Glutamatergic neuron (in vitro differentiated cells): ENCODE measurements around the gene PTTG1. TPM values are rescaled to one million over a fixed set of nuclear protein-coding genes. Genes with fewer than 3 reads are reported as not detected.

Experiments used
- DNase-seq: peaks from one replicate; pipeline ENCODE4 v3.0.0; 2022
- H3K27ac Mint-ChIP-seq: one replicate; pipeline ENCODE4 v1.8.0; 2020; ENCODE audit warnings: mild to moderate bottlenecking, mixed read lengths, inconsistent platforms; ENCODE audit not compliant: unreplicated experiment
- H3K27me3 Mint-ChIP-seq: one replicate; pipeline ENCODE4 v1.8.0; 2020; ENCODE audit warnings: mild to moderate bottlenecking, moderate library complexity, mixed read lengths, inconsistent platforms; ENCODE audit not compliant: unreplicated experiment
- H3K36me3 Mint-ChIP-seq: one replicate; pipeline ENCODE4 v1.8.0; 2020; ENCODE audit warnings: mild to moderate bottlenecking, mixed read lengths, inconsistent platforms; ENCODE audit not compliant: unreplicated experiment
- H3K4me1 Mint-ChIP-seq: one replicate; pipeline ENCODE4 v1.8.0; 2020; ENCODE audit warnings: mild to moderate bottlenecking, low read depth, mixed read lengths, inconsistent platforms; ENCODE audit not compliant: unreplicated experiment
- H3K4me3 Mint-ChIP-seq: one replicate; pipeline ENCODE4 v1.8.0; 2020; ENCODE audit warnings: mild to moderate bottlenecking, mixed read lengths, inconsistent platforms; ENCODE audit not compliant: unreplicated experiment
- H3K9me3 Mint-ChIP-seq: one replicate; pipeline ENCODE4 v1.8.0; 2020; ENCODE audit warnings: mild to moderate bottlenecking, moderate library complexity, mixed read lengths, inconsistent platforms; ENCODE audit not compliant: unreplicated experiment
- CTCF ChIP-seq: fragments of 200-600 bp; sonication (generic); IDR thresholded peaks from one replicate; pipeline ENCODE4 v1.5.0; 2021; ENCODE audit not compliant: partially characterized antibody, unreplicated experiment
- total RNA-seq: library from RNA; stranded (reverse); fragmentation: NEBNext Ultra II Directional; extraction: Animal tissue kit (Norgen Biotek cat#: 25700); gene quantifications from one replicate; pipeline ENCODE4 v1.2.1, GENCODE V29; 2021; ENCODE audit not compliant: unreplicated experiment

The PTTG1 gene
- total RNA-seq, 1 donor from 2014 or later, result 25.3 TPM

GRCh38 chr5:160461378-160461777, 39.7 kb downstream of the PTTG1 start:
- H3K4me3 Mint-ChIP-seq, result no peak overlapping the region
- no peak for DNase-seq
- H3K36me3 Mint-ChIP-seq, result no peaks in the 10 kb centered on the region
- H3K27me3 Mint-ChIP-seq, result no peaks in the 10 kb centered on the region
- H3K27ac Mint-ChIP-seq, result no peak overlapping the region
- no peaks in the 10 kb centered on the region for H3K4me1 Mint-ChIP-seq
- H3K9me3 Mint-ChIP-seq, result peaks cover 1% of the 10 kb centered on the region
- no peak for TF ChIP-seq CTCF

GRCh38 chr5:160462167-160462566, 40.5 kb downstream of the PTTG1 start:
- no peaks in the 10 kb centered on the region for H3K36me3 Mint-ChIP-seq
- peaks cover 1% of the 10 kb centered on the region for H3K9me3 Mint-ChIP-seq
- H3K27ac Mint-ChIP-seq, result no peak overlapping the region
- H3K4me1 Mint-ChIP-seq, result no peaks in the 10 kb centered on the region
- TF ChIP-seq CTCF, result no peak
- no peaks in the 10 kb centered on the region for H3K27me3 Mint-ChIP-seq
- DNase-seq, result no peak
- no peak overlapping the region for H3K4me3 Mint-ChIP-seq

GRCh38 chr5:160463227-160463626, 41.6 kb downstream of the PTTG1 start:
- Mint-ChIP-seq H3K4me3 (no peak overlapping the region), H3K9me3 (peaks cover 1% of the 10 kb centered on the region)

GRCh38 chr5:160463740-160464465, 42.2 kb downstream of the PTTG1 start:
- no peak overlapping the region for H3K27ac Mint-ChIP-seq
- no peaks in the 10 kb centered on the region for H3K36me3 Mint-ChIP-seq
- H3K27me3 Mint-ChIP-seq, result no peaks in the 10 kb centered on the region
- H3K4me3 Mint-ChIP-seq, result no peak overlapping the region
- no peak for DNase-seq
- peaks cover under 1% of the 10 kb centered on the region for H3K9me3 Mint-ChIP-seq
- TF ChIP-seq CTCF, result no peak
- no peaks in the 10 kb centered on the region for H3K4me1 Mint-ChIP-seq

More at GRCh38 chr5:160463227-160463626, 41.6 kb downstream of the PTTG1 start:
- Mint-ChIP-seq H3K36me3 (no peaks in the 10 kb centered on the region), H3K4me1 (no peaks in the 10 kb centered on the region), H3K27me3 (no peaks in the 10 kb centered on the region), H3K27ac (no peak overlapping the region)
- no peak for DNase-seq
- TF ChIP-seq CTCF, result no peak

- Mint-ChIP-seq H3K4me3 (no peak overlapping the region), H3K27ac (no peak overlapping the region), H3K4me1 (no peaks in the 10 kb centered on the region), H3K36me3 (no peaks in the 10 kb centered on the region), H3K27me3 (no peaks in the 10 kb centered on the region), H3K9me3 (no peaks in the 10 kb centered on the region)
- DNase-seq, result no peak
- TF ChIP-seq CTCF, result no peak
Measured at GRCh38 chr5:160464466-160464797, 42.8 kb downstream of the PTTG1 start.
